AG08395 (cell line): ENCODE measurements around the gene PRLH.

Experiments used
- DNase-seq: peaks from one replicate; pipeline ENCODE4 v3.0.0; 2012; ENCODE audit warnings: mixed read lengths, low spot score

Gene PRLH

DNA sequence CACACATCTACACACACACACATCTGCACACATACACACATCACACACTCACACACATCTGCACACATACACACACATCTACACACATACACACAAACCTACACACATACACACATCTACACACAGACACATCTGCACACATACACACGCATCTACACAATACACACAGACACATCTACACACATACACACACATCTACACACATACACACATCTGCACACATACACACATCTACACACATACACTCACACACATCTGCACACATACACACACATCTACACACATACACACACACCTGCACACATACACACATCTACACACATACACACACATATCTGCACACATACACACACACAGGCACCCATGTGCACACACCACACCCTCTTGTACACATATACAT lies 400 bp upstream of the PRLH start:
- no peak for DNase-seq

GRCh38 chr2:237567276-237568029 lies 1.1 kb downstream of the PRLH start:
- no peak for DNase-seq

GRCh38 chr2:237568121-237568660 lies 1.8 kb downstream of the PRLH start:
- DNase-seq = no peak

DNA sequence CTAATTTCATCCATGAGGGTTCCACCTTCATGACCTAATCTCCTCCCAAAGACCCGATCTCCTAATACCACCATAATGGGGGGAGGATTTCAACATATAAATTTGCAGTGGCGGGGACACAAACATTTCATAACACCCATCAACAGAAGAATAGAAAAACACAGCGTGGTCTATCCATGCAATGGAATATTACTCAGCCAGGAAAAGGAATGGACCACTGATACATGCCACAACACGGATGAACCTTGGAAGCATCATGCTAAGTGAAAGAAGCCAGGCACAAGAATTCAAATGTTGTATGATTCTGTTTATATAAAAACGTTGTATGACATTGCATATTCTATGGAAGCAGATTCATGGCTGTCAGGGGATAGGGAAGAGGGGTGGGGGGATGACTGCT lies 2.7 kb downstream of the PRLH start:
- DNase-seq = no peak

- no peak for DNase-seq
These were observed 3.5 kb downstream of the PRLH start for GRCh38 chr2:237569896-237570295.

GRCh38 chr2:237570776-237571335 lies 4.5 kb downstream of the PRLH start:
- no peak for DNase-seq

GRCh38 chr2:237571551-237571950 lies 5.2 kb downstream of the PRLH start:
- DNase-seq = no peak

- DNase-seq = peak; percentile 97
These were observed 5.8 kb downstream of the PRLH start for GRCh38 chr2:237572021-237572741.

DNA sequence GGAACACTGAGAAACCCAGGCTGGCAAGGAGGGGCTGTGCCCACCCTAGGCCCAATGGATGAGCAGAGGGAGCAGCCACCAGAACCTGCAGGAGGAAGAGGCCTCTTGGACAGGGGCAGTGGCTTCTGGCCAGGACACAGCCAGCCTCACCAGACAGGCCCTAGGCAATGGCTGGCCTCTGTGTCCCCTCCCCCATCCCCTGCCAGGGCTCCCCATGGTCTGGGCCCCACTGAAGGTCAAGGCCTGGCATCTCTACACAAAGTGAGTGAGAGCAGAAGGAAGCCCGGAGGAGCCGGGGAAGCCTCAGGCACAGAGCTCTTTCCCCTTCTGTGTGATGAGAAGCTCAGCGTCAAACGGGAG lies 6.3 kb downstream of the PRLH start:
- no peak for DNase-seq

DNA sequence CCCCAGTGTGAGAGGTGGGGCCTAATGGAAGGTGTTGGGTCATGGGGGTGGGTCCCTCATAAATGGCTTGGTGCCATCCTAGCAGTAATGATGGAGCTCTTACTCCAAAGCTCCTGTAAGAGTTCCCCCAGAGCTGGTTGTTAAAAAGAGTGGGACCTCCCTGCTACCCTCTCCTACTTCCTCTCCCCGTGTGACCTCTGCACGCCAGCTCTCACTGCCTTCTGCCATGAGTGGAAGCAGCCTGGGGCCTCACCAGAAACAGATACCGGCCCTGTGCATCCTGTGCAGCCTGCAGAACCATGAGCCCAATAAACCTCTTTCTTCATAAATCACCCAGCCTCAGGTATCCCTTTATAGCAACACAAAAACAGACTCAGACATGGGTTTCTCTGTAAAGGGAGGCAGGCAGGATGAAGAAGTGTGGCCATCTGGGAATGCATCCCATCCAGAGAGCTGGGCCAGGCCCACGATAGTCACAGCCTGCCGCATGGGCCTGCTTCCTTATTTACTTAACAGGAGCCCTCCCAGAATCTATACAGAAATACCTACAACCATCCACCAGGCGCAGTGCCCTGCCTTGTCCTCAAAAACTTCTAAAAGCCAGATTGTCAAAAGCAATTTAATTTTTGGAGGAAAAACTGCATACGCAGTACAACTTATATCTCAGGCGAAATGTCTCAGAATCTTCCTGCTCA lies 7.5 kb downstream of the PRLH start:
- no peak for DNase-seq

- DNase-seq = no peak
These were observed 8.1 kb downstream of the PRLH start for GRCh38 chr2:237574467-237574866.

DNA sequence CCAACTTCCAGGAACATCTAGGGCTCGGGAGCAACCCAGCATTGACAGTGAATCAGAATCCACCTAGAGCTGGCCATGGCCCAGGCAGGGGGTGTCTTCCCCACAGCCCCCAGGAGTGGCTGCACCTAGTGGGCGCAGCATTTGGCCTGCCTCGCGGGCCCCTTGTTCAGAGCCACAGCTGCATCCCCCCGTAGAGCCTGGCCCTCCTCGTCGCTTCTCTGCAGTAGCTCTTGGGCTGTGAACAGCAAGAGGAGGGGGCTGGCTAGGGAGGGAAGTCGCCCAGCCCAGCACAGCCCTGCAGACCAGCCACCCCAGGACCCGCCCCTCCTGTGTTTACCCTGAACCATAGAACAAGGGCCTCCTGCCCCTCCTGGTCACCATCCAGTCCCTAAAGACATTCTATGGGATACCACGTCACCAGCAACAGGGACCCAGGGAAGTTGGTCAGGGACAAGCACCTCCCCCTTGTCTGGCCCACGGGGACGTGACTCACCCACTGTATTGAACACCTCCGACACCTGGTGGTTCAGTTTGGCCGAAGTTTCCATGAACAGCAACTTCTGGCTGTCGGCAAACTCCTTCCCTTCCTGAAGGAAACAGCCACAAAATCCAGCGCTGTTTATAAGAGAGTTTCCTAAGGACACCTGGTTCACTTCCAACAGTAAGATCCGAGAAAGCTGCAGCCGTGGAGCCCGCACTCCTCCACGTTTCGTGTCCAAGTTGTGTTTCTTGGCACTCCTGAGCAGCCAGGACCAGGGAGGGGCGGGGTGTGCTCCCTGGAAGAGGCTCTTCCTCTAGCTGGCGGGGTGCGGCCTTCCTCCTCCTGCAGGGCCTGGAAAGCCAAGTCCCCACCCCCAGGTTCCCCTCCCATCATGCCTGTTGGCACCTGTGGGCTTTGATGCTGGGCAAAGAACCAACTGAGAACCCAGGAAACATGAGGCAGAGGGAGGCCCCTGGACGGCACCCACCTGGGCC lies 8.8 kb downstream of the PRLH start:
- DNase-seq = no peak

DNA sequence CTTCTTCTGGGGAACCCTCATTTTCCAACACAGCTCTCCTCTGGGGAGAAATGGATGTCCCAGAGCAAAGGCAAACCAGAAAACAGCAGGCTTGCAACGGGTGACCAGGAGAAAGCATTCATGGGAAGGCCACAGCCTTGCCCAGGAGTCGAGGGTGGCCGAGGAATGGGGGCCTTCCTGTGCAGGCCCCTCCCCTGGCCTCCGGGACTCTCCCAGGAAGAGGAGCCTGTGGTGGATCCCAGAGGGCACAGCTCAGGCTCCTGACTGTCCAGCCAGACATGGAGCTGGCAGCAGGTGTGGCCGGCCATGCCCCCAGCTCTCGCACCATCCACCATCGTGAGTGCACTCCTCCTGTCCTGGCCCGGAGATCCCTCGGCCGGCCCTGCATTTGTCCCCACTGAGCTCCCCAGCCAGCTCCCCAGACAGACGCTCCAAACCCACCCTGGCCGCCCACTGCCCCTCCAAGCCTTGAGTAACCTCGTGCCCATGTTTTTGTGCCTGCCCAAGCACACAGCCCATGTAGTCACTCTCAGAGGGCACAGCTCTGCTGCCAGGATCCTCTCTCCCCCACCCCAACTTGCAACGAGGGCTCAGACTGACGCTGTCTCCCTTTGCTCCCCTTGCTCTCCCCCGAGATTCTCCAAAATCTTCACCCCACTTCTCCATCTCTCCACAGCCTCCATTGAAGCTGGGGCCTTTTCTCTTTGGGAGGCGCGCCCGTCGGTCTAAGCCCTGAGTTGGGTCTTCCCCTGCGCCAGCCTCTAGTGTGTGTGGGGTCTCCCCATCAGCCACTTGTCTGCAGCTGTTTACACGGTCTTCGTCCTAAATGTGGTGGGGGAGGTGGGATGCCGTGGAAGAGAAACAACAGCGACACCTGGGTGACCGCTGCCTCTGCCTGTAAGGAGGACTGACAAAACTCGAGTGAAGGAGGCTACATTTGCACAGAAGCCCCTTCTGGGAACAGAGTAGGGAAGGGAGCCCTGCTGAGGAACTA lies 9.8 kb downstream of the PRLH start:
- no peak for DNase-seq

DNA sequence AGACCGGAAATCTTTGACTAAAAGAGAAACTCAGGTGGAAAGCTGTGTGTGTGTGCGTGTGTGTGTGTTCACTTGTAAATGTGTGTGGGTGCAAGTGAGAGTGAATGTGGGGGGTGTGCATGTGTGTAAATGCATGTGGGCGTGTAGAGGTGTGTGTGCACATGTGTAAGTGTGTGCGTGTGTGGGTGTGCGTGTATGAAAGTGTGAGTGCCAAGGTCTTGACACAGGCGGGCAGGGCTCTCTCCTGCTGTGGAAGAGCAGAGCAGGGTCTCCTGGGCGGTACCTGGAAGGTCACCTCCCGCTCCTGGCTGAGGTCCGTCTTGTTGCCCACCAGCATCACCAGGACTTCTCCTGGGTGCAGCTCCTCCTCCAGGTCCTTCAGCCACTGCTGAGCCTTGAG lies 10.6 kb downstream of the PRLH start:
- DNase-seq = no peak

DNA sequence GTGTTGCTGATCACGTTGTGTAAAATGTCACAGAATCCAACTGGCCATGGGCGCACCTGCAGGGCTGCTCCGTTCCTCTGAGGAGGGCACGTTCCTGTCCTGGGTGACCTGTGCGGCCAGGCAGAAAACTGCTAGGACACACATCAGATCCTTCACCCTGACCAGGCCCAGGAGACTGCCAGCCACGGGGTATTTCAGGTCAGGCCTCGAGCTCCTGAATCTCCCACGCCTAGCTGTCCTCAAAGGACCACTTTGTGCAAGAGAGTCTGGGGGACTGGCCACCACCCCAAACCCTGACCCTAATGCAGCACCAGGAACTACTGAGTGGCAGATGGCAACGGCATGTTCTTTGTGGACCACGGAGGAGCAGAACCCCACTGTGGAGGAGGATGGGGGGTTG lies 11.1 kb downstream of the PRLH start:
- no peak for DNase-seq

DNA sequence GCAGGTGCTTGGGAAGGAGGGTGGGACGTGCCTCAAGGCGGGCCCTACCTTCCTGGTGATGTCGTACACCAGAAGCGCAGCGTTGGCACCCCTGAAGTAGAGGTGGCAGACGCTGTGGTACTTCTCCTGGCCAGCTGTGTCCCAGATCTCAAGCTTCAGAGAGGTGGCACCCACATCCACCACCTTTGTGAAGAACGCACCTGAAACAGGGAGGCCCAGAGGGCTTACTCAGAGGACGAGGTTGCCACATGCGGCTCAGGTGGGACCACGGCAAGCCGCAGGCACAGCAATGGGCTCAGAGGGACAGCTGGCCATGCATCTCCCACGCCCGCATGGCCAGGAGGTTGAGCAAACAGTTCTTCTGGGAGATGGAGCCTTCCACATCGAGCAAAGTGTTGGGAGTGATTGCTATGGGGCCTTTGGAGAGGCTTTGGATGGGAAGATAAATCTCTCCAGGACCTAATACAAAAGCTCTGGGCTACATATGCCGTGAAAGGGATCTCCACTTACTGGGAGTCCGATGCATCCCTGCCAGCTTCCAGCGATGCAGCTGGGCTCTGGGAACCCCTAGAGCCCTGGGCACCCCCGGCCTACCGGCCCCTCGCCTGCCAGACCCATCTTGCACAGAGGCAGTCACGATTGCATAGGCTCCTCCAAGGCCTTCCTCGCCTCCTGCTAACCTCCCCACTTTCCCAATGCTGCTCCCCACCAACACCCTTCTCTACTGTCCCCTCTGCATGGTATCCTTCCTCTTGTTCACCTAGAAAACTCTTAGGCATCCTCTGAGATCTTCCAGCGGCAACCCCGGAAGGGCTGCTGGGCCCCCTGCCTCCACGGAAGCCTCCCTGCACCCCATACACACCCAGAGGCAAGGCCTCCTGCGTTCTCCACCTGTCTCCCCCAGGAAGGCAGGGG lies 11.8 kb downstream of the PRLH start:
- no peak for DNase-seq

- DNase-seq = no peak
These were observed 15.0 kb downstream of the PRLH start for GRCh38 chr2:237581326-237581725.

DNA sequence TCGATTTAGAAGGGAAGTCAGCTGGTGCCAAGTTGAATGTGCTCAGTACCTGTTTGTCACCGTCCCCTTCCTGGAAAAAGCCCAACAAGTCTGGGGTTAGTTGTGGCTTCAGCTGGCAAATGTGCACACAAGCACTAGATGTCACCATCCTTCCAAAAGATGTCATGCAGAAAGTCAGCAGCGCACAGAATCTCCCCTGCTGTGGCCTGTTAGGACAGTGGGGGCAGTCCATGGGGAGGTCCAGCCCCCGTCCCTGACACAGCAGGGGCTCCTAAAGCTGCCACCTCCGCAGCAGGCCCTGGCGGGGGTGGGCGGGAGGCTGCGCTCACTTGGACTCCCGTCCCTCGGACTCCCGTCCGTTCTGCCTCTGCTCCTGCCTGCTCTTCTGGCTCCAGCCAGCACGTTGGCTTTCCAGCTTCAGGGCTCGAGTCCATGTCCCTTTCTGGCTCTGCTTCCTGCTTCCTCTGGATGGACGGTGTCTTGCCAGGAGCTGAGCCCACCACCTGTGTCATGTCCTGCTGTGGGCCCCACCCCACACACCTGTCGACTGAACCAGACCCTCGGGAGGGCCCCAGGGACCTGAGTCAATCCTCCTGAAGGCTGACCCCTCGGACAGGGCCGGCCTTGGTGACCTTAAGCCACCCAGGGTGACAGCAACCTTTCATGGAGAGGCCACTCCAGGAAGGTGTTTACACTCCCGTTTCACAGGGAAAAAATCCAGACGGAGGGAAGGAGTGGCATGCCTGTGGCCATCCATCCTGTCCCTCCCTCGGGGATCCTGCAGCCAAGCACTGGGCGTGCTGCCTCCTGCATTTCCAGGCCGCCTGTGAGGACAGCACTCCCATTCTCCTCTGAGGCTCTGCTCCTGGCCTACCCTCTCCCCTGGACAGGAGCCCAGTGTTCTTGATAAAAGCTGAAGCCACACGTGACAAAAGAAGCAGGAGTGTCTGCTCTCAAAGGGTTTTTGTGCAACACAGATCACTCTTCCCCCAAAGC lies 15.7 kb downstream of the PRLH start:
- peak; percentile 85 for DNase-seq
